Subcutaneous adipose tissue (tissue), 4 donors: ENCODE data around the gene GSPT1. TPM values are rescaled to one million over a fixed set of nuclear protein-coding genes. Genes with fewer than 3 reads are reported as not detected.

ENCODE experiments used
- total RNA-seq, 4 donors: library from RNA; depleted of rRNA; stranded (reverse); fragments of >200 nt; gene quantifications; one replicate each; pipeline ENCODE4 v1.1.0, GENCODE V29; 2016
- TF ChIP-seq, protein P1 (sequence below): fragments of 450-650 bp; IDR thresholded peaks from one replicate; pipeline ENCODE4 v1.5.1; 2016; ENCODE audit warnings: low read depth, mild to moderate bottlenecking, control low read depth, antibody characterized with exemption, moderate library complexity

The GSPT1 gene
- total RNA-seq, 4 donors from 2014 or later, result 62.6 to 102 (median 77.4) TPM

DNA sequence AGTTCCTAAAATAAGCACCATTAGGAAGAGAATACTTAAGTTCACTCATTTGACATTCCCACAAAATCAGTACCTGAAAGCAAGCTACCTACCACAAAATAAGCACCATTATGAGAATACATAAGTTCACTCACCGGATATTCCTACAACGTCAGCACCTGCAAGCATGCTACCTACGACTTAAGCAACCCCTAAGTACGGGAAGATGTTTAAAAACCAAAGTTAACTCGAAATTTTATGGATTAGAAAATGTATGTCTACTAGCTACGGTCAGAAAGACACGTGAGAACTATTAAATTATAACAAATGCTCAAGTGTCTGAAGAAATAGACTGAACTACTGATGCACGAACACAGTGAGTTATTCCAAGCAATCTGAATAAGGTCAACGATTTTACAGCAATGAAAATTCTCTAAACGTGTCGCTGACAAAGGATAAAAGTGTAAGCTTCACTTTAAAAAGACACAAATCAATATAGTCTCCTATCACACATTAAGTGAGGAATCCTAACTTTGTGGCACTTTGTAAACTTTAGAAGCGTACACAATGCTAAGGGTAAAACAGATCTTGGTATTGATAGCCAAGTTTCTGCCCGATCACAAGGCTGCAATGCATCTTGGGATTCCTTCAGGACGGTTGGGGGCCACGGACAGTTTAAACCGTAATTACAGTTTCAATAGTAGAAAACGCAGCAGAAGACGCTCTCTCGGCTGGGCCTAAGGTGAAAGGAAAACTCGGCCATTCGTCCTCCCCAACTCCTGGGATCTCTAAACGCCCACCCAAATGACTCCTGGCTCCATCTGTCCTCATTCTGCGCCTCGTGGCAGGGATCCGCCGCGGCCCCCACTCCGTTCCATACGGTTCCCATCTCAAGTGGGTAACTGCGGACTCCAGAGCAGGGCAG is 1.3 kb downstream of the GSPT1 start:
- TF ChIP-seq, protein P1, sequence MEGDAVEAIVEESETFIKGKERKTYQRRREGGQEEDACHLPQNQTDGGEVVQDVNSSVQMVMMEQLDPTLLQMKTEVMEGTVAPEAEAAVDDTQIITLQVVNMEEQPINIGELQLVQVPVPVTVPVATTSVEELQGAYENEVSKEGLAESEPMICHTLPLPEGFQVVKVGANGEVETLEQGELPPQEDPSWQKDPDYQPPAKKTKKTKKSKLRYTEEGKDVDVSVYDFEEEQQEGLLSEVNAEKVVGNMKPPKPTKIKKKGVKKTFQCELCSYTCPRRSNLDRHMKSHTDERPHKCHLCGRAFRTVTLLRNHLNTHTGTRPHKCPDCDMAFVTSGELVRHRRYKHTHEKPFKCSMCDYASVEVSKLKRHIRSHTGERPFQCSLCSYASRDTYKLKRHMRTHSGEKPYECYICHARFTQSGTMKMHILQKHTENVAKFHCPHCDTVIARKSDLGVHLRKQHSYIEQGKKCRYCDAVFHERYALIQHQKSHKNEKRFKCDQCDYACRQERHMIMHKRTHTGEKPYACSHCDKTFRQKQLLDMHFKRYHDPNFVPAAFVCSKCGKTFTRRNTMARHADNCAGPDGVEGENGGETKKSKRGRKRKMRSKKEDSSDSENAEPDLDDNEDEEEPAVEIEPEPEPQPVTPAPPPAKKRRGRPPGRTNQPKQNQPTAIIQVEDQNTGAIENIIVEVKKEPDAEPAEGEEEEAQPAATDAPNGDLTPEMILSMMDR, result no peak

DNA sequence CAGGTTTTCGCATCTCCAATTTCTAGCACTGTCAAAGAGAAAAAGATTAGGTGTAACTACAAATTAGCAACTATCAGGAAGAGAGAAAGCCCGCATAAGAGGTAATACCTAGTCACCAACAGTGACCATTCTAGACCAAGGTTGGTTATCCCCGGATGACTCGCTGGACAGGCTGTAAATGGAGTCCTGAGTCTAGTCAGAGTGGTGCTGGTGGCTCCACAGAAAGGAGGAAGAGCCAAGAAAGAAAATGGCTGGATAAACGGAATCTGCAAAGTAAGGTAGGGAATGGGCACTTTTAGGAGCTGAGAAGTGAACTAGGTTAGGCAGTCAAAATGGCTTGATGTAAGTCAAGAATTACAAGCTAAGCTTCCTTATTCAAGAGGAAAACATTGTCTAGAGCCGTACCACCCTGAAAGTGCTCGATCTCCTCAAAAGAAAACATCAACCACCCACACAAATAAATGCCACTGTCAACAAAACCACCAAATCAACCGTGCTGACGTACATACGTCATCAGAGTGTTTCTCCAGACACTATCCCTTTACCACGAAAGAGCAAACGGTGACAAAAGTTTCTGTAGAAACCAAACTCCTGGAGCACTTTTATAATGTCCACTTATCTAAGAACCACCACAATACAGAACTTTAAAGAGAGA is 2.2 kb downstream of the GSPT1 start:
- TF ChIP-seq, protein P1, result no peak

GRCh38 chr16:11909653-11910545 is 5.9 kb downstream of the GSPT1 start:
- TF ChIP-seq, protein P1, result no peak

DNA sequence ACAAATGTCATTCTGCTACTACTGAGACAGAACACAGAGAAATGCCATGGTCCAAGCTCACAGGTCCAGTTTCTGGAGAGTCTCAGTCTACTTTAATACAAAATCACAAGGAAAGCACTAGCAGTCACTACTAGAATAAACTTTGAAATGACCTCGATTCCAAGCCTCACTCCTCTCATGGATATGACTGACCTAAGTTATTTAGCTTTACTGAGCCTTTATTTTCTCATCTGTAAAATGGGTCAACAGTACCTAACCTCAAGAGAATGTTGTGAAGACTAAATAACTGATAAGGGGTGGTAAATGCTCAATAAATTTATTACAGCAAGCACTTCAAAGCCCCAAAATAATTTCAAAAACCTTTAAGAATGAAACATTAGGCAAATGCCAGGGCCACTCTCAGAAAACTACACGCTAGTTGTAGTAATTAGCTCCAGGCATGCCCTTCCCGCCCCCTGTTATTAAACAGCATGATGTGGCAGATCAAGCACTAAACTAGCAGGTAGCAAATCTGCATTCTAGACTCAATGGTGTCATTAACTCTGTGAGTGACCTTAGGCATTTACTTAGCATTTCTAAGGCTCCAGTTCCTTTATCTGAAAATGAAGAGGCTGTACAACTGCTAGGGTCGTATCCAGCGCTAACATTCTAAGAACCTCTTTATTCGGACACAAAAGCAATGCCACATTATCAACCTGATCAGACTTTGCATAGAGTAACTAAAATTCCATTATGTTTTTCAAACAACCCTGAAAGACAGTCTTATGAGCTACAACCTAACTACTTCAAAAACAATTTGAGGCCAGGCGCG is 8.4 kb downstream of the GSPT1 start:
- TF ChIP-seq, protein P1, result no peak

GRCh38 chr16:11903906-11904305 is 11.8 kb downstream of the GSPT1 start:
- TF ChIP-seq, protein P1, result no peak

DNA sequence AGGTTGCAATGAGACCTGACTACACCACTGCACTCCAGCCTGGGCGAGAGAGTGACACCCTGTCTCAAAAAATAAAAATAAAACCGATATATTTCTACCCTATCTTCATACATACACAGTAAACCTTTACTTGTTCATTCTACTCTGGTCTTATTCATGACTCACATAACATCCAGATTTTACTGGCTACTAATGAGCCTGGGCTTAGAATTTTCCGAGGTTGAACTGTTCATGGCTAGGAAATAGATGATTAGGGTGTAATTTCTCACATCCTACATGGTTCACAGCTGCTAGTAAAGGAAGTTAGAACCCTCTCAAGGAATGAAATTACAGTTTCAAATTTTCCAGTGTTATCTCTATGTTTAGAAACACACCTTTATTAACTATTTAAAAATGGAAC is 14.7 kb downstream of the GSPT1 start:
- TF ChIP-seq, protein P1, result no peak
